H1 (cell line): ENCODE results near the gene C1orf21. TPM values are rescaled to one million over a fixed set of nuclear protein-coding genes. Genes with fewer than 3 reads are reported as not detected.

Experiments used
- ATF2 ChIP-seq: IDR thresholded peaks from 2 replicates; pipeline ENCODE4 v1.6.1; 2012; ENCODE audit warnings: low read length, inconsistent platforms
- EZH2 ChIP-seq: fragments of 200-600 bp; sonication (generic); IDR thresholded peaks from 2 replicates; pipeline ENCODE4 v1.7.1; 2012; ENCODE audit warnings: low read depth, mild to moderate bottlenecking, moderate library complexity, low read length, inconsistent platforms; ENCODE audit not compliant: severe bottlenecking
- POLR2A ChIP-seq, 2 experiments: IDR thresholded peaks; 1 replicate in 1 of 2; 2 replicates in 1 of 2; pipeline ENCODE4 v1.6.1; 2011; ENCODE audit warnings: low read depth in 2 of 2, low read length in 2 of 2, mild to moderate bottlenecking in 2 of 2; ENCODE audit errors: control extremely low read depth in 1 of 2
- RAD21 ChIP-seq, 2 experiments: IDR thresholded peaks in 1 of 2; conservative IDR thresholded peaks in 1 of 2; 2 replicates each; pipeline ENCODE4 v1.6.1; 2011; ENCODE audit warnings: low read depth in 2 of 2, low read length in 2 of 2, improper control_type of control experiment in 1 of 2, inconsistent platforms in 1 of 2, mild to moderate bottlenecking in 1 of 2, moderate library complexity in 1 of 2
- SRF ChIP-seq: IDR thresholded peaks from 2 replicates; pipeline ENCODE4 v1.6.1; 2011; ENCODE audit warnings: mild to moderate bottlenecking, low read depth, low read length, moderate library complexity
- TAF1 ChIP-seq: IDR thresholded peaks from 2 replicates; pipeline ENCODE4 v1.6.1; 2011; ENCODE audit warnings: mild to moderate bottlenecking, low read depth, low read length
- polyA plus RNA-seq, 7 experiments: library from polyadenylated mRNA; depleted of rRNA in 3 of 7; stranded (reverse) in 5 of 7; unstranded in 2 of 7; fragments of >200 nt in 5 of 7; fragments of 200-250 nt in 2 of 7; gene quantifications; 1 replicate in 5 of 7; 2 replicates in 1 of 7; 4 replicates in 1 of 7; pipeline versions ENCODE4 v1.2.1 to v1.2.3, GENCODE V29; 2011 to 2013; ENCODE audit warnings: missing spikeins in 2 of 7, mixed read lengths in 2 of 7
- total RNA-seq: library from RNA; stranded (reverse); fragmentation: NEBNext Ultra II Directional; extraction: Animal tissue kit (Norgen Biotek cat#: 25700); gene quantifications from 2 replicates; pipeline ENCODE4 v1.2.1, GENCODE V29; 2021

C1orf21 gene
- total and polyA plus RNA-seq, 2 of the 8 experiments (the other 6 are each of a cell fraction or from before 2014, with no cell fraction given) = 16.6 to 51.0 TPM

- TF ChIP-seq SRF (no peak), ATF2 (no peak), EZH2 (no peak), TAF1 (no peak), POLR2A (IDR thresholded peaks at IDR 0.05; ENCODE audit: control extremely low read depth in 1 of 2, low read depth in 2 of 2, low read length in 2 of 2) (no peak), RAD21 (IDR thresholded peaks at IDR 0.05 in 1 of 2, conservative IDR thresholded peaks at IDR 0.05 in 1 of 2; ENCODE audit: low read depth in 2 of 2, low read length in 2 of 2) (no peak)
Observed at GRCh38 chr1:184626076-184627006, 239.5 kb downstream of the C1orf21 start (continued).
